ENCODE results near the gene BPIFB6.

The BPIFB6 gene

GRCh38 chr20:33016581-33017109 is 14.8 kb upstream of the BPIFB6 start:
- no peak for DNase-seq

GRCh38 chr20:33017542-33017941 is 13.9 kb upstream of the BPIFB6 start:
- DNase-seq, result no peak

DNA sequence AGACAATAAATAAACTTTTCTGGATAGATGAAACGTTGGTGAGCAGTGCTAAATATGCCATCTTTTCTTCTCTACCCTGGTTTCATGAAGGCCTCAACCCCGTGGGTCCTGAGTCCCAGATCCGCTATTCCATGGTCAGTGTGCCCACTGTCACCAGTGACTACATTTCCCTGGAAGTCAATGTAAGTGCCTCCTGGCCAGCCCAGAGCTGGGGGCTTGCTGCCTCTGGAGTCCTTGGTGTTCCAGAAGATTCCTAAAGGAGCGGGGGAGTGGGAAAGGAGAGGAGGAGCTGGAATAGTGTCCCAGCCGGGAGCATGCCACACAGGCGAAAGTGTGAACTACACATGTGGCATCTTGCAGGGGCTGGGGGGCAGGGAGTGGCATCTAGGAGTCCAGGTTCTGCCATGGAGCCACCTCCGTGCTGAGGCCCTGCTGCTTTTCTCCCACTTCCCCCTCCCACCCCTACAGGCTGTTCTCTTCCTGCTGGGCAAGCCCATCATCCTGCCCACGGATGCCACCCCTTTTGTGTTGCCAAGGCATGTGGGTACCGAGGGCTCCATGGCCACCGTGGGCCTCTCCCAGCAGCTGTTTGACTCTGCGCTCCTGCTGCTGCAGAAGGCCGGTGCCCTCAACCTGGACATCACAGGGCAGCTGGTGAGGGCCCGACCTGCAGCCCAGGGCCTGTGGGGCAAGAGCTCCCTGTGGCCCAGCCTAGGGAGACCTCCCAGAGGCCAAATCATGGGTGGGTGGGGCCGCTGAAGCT is 13.1 kb upstream of the BPIFB6 start:
- DNase-seq, result no peak

DNA sequence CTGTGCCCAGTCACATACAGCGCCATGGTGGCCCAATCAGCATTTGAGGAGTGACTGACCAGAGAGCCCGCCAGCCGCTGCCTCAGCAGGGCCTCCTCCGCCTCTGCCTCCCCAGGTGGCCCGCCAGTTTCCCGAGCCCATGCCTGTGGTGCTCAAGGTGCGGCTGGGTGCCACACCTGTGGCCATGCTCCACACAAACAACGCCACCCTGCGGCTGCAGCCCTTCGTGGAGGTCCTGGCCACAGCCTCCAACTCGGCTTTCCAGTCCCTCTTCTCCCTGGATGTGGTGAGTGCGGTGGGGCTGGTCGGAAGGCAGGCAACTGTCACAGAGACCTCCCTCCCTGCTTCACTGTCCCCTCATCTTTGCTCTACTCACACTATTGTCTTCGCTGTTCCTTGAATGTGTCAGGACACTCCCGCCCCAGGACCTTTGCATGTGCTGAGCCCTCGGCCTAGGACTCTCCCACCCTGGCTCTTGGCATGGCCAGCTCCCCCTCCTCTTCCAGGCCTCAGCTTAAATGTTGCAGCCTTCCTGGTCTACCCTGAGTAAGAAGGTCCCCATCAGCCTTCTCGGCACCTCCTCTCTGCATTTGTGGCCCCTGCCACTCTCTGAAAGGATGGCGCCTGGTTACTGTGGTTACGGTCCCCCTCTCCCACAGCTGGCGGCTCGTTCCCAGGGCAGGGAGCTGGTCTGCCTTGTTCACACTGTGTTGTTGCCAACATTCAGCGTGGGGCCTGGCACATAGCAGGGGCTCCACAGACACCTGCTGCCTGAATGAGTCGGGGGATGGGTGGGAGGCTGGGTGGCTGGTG is 11.8 kb upstream of the BPIFB6 start:
- no peak for DNase-seq

DNA sequence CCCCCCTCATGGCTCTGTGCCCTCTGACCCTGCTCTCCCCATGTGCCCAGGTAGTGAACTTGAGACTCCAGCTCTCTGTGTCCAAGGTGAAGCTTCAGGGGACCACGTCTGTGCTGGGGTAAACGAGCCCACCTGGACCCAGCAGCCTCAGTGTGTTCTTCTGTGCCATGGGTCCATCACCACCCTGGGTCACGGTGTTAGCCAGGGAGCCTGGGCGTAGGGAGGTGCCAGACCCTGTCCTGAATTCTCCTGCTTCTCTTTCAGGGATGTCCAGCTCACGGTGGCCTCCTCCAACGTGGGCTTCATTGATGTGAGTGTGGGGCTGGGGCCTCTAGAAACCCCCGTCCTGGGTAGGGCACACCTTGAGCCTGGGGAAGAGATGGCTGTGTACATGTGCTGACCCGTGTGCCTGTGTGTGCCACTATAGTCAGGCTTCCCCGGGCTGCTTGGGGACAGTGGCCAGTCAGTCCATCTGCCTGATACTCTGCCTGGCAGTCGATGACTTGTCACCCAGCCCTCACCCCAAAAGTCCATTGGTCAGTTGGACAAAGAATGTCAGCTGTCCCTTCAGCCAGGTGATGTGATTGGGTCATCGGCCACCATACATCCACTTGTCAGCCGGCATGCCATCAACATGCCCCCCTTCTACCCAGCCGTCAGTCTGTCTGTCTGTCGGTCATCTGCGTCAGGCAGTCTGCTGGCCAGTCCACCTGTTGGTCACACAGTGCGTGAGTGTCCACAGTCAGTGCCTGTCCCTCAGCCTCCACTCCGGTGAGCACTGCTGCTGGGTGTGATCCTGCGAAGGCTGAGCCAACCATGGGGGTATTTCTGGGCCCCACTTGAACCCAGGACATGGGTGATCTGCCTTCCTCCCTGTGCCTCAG is 10.9 kb upstream of the BPIFB6 start:
- no peak for DNase-seq

- DNase-seq, result no peak
Measured at GRCh38 chr20:33021879-33022278, 9.6 kb upstream of the BPIFB6 start.

GRCh38 chr20:33022289-33022688 is 9.2 kb upstream of the BPIFB6 start:
- DNase-seq, result no peak

GRCh38 chr20:33022694-33023438 is 8.6 kb upstream of the BPIFB6 start:
- no peak for DNase-seq

DNA sequence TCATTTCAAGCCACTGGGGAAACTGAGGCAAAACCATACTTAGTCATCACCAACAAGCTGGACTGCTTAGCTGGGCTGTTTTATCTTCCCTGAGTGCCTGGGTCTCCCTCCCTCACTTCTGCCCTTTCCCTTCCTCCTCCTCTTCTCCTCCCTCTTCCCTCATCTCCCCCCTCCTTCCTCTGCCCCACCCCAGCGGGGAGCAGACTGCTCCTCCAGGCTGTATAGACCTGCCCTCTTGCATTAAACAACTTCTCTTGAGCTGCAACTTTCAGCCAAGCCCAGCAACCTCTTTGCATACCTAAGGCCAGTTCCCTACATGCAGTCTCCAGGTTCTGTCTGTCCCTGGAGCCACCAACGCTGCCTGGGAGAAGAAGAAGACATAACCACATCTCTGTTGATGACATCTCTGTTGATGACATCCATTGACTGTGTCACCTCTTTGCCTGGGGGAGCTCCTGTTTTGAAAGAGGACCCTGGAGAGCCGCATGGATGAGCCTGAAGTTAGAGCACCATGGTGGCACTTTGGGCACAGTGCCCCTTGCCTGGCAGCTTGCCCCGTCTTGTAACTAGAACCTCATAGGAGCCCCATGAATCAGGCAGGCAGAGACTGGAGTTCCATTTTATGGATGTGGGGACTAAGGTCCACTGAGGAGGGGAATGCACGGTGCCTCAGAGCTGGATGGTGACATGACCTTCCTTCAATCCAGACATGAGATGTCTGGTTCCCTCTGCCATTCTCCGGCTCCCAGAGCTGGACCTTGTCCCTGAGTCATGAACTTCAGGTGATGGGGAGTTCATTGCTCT is 7.8 kb upstream of the BPIFB6 start:
- no peak for DNase-seq

DNA sequence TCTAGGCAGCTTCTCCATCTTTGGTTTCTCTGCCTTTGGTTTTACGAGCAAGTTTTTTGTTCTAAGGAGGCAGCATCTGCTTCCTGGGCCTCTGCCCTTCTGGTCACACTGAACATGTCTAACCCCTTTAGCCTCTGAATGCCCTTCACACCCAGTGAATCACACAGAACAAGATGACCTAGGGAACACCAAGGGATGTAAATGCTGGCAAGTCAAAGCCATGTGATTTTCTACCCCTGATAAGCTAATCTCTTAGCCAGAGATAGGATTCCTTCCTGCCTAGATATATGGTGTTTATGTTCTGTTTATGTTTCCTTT is 7.2 kb upstream of the BPIFB6 start:
- DNase-seq, result no peak

DNA sequence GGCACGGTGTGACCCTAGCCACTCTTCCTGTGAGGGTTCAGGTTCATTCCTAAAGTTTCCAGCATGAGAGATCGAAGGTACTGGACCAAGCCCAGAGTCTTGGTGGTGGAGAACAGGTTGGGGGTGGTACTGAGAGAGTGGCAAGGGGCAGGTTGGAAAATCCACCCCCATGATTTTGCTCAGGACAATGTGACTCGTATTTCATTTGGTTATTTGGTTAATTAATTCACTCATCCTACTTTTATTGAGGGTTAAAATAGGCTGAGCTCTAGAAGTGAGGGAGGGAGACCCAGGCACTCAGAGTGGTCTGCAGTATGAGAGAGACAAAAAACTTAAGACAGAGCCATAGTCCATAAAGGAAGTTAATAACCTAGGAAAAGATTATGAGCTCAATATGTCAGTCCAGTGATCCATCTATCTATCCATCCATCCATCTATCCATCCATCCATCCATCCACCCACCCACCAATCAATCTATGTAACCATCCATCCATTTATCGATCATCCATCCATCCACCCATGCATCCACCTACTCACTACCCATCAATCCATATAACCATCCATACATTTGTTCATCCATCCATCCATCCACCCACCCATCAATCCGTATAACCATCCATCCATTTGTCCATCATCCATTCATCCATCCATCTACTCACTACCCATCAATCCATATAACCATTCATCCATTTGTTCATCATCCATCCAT is 6.7 kb upstream of the BPIFB6 start:
- DNase-seq, result no peak

DNA sequence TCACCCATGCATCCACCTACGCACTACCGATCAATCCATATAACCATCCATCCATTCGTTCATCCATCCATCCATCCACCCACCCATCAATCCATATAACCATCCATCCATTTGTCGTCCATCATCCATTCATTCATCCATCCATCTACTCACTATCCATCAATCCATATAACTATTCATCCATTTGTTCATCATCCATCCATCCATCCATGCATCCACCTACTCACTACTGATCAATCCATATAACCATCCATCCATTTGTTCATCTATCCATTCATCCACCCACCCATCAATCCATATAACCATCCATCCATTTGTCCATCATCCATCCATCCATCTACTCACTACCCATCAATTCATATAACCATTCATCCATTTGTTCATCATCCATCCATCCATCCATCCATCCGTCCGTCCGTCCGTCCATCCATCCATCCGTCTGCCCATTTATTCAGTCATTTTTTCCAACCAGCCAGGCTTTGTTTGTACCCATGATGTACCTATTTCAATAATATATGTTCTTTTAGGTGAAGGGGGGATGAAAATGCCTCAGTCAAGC is 6.1 kb upstream of the BPIFB6 start:
- DNase-seq, result no peak

- DNase-seq, result no peak
Measured at GRCh38 chr20:33026072-33026778, 5.2 kb upstream of the BPIFB6 start.

- DNase-seq, result no peak
Measured at GRCh38 chr20:33026779-33027759, 4.4 kb upstream of the BPIFB6 start.

GRCh38 chr20:33027769-33028751 is 3.4 kb upstream of the BPIFB6 start:
- DNase-seq, result no peak

DNA sequence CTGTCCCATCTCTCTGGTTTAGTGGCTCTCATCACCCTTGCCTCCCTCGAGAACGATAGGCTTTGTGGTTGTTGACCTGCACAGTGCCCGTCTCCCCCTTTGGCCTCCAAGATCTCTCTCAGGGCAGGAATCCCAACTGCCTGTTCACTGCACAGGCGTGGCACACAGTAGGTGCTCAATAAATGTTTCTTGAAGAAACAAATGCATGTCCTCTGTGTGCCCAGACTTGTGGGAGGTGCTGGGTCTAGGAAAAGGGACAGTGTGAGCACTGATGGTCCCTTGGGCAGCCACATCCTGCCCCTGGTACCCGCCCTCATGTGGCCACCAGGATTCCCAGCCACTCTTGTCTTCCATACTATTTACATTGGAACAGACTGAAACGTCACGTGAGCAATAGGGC is 2.6 kb upstream of the BPIFB6 start:
- DNase-seq, result no peak

- no peak for DNase-seq
Measured at GRCh38 chr20:33030076-33030475, 1.4 kb upstream of the BPIFB6 start.

All from cortex of kidney (tissue), 1 donor.